ENCODE data around the gene IMMP2L. TPM values are rescaled to one million over a fixed set of nuclear protein-coding genes. Genes with fewer than 3 reads are reported as not detected.

IMMP2L gene
- polyA plus RNA-seq, 1 of the 3 experiments (the other 2 are of a cell fraction), result 10.7 TPM

- no peaks in the 10 kb centered on the region for H3K36me3 ChIP-seq (replicated peaks in 1 of 2; ENCODE audit: control insufficient read depth in 1 of 2, insufficient read depth in 2 of 2, low read length in 1 of 2)
- no peaks in the 10 kb centered on the region for H3K27me3 ChIP-seq (ENCODE audit: insufficient read depth)
- H3K9me3 ChIP-seq, result no peaks in the 10 kb centered on the region
- no peaks in the 10 kb centered on the region for H3K79me2 ChIP-seq (ENCODE audit: insufficient read depth)
- H3K4me2 ChIP-seq, result no peak overlapping the region
- H3K9ac ChIP-seq, result no peak overlapping the region
- ChIA-PET CTCF (interaction anchor here (0.7 to 1.4 kb wide), 2 partner anchors 12 to 711 kb away, joined by 3 read pairs; no protein-coding TSS in a partner anchor), POLR2A (no interaction called here)
- no peak for DNase-seq
- H3K27ac ChIP-seq (ENCODE audit: low read depth in 2 of 2, low read length in 1 of 2), result no peak overlapping the region
- H3K4me1 ChIP-seq (ENCODE audit: control insufficient read depth in 1 of 2, insufficient read depth in 2 of 2, low read depth in 1 of 2, low read length in 1 of 2), result peaks cover 9 to 17% of the 10 kb centered on the region in 2 experiments
- 86% methylated on average over 1 of the region's 1 CpG for WGBS (ENCODE audit: low lambda C conversion rate)
- H3K4me3 ChIP-seq (ENCODE audit: low read depth in 2 of 2, low read length in 1 of 2), result no peak overlapping the region
- H4K20me1 ChIP-seq (ENCODE audit: insufficient read depth), result no peaks in the 10 kb centered on the region
- no peak for TF ChIP-seq EZH2phosphoT487 (IDR thresholded peaks at IDR 0.05; ENCODE audit: borderline replicate concordance, low read depth)
- no peak for TF ChIP-seq FOXJ3 (CRISPR knock-in tag; IDR thresholded peaks at IDR 0.05)
- TF ChIP-seq, protein P1, sequence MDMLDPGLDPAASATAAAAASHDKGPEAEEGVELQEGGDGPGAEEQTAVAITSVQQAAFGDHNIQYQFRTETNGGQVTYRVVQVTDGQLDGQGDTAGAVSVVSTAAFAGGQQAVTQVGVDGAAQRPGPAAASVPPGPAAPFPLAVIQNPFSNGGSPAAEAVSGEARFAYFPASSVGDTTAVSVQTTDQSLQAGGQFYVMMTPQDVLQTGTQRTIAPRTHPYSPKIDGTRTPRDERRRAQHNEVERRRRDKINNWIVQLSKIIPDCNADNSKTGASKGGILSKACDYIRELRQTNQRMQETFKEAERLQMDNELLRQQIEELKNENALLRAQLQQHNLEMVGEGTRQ (IDR thresholded peaks at IDR 0.05; ENCODE audit: borderline replicate concordance, low read depth, low read length), result no peak
- TF ChIP-seq EP300 (IDR thresholded peaks at IDR 0.05; ENCODE audit: borderline replicate concordance in 1 of 2, low read depth in 1 of 2, low read length in 1 of 2), result no peak
- no peak for TF ChIP-seq RXRA (IDR thresholded peaks at IDR 0.05; ENCODE audit: borderline replicate concordance, low read depth)
- TF ChIP-seq MAX (IDR thresholded peaks at IDR 0.05; ENCODE audit: low read depth), result no peak
- TF ChIP-seq JUND (IDR thresholded peaks at IDR 0.05), result no peak
- no peak for TF ChIP-seq NRF1 (IDR thresholded peaks at IDR 0.05; ENCODE audit: low read depth, low read length)
- TF ChIP-seq TEAD4 (IDR thresholded peaks at IDR 0.05; ENCODE audit: borderline replicate concordance, insufficient read depth), result no peak
- TF ChIP-seq FOXM1 (IDR thresholded peaks at IDR 0.05; ENCODE audit: low read depth), result no peak
- TF ChIP-seq, protein P2, sequence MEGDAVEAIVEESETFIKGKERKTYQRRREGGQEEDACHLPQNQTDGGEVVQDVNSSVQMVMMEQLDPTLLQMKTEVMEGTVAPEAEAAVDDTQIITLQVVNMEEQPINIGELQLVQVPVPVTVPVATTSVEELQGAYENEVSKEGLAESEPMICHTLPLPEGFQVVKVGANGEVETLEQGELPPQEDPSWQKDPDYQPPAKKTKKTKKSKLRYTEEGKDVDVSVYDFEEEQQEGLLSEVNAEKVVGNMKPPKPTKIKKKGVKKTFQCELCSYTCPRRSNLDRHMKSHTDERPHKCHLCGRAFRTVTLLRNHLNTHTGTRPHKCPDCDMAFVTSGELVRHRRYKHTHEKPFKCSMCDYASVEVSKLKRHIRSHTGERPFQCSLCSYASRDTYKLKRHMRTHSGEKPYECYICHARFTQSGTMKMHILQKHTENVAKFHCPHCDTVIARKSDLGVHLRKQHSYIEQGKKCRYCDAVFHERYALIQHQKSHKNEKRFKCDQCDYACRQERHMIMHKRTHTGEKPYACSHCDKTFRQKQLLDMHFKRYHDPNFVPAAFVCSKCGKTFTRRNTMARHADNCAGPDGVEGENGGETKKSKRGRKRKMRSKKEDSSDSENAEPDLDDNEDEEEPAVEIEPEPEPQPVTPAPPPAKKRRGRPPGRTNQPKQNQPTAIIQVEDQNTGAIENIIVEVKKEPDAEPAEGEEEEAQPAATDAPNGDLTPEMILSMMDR (IDR thresholded peaks at IDR 0.05), result no peak
- no peak for TF ChIP-seq GABPA (IDR thresholded peaks at IDR 0.05; ENCODE audit: low read depth)
- H3K9me2 ChIP-seq, result no peaks in the 10 kb centered on the region
- H2AFZ ChIP-seq (ENCODE audit: low read depth), result no peak overlapping the region
- peaks cover 19% of the 10 kb centered on the region for H3F3A ChIP-seq (replicated peaks; ENCODE audit: insufficient read depth)
Observed at GRCh38 chr7:111025006-111025405, 537.3 kb downstream of the IMMP2L start.

GRCh38 chr7:111018960-111019736, 543.1 kb downstream of the IMMP2L start:
- H3K4me3 ChIP-seq (ENCODE audit: low read depth in 2 of 2, low read length in 1 of 2), result no peak overlapping the region
- CTCF ChIA-PET, result no interaction called here
- WGBS (ENCODE audit: low lambda C conversion rate), result 82% methylated on average over 3 of the region's 3 CpGs
- no peaks in the 10 kb centered on the region for H3K79me2 ChIP-seq (ENCODE audit: insufficient read depth)
- H3K9ac ChIP-seq, result no peak overlapping the region
- H4K20me1 ChIP-seq (ENCODE audit: insufficient read depth), result no peaks in the 10 kb centered on the region
- POLR2A ChIA-PET, result no interaction called here
- H3K4me1 ChIP-seq (ENCODE audit: control insufficient read depth in 1 of 2, insufficient read depth in 2 of 2, low read depth in 1 of 2, low read length in 1 of 2), result peaks cover 0 to 2% of the 10 kb centered on the region in 2 experiments; a peak in 1 of 4 replicates
- TF ChIP-seq CHD2 (IDR thresholded peaks at IDR 0.05; ENCODE audit: low read length, partially characterized antibody), result no peak
- TF ChIP-seq FOXJ3 (CRISPR knock-in tag; IDR thresholded peaks at IDR 0.05), result no peak
- TF ChIP-seq FOSL2 (IDR thresholded peaks at IDR 0.05; ENCODE audit: borderline replicate concordance, low read depth), result no peak
- no peak for TF ChIP-seq TEAD4 (IDR thresholded peaks at IDR 0.05; ENCODE audit: borderline replicate concordance, insufficient read depth)
- TF ChIP-seq EP300 (IDR thresholded peaks at IDR 0.05; ENCODE audit: borderline replicate concordance in 1 of 2, low read depth in 1 of 2, low read length in 1 of 2), result no peak
- no peak for TF ChIP-seq NRF1 (IDR thresholded peaks at IDR 0.05; ENCODE audit: low read depth, low read length)
- TF ChIP-seq ZBTB33 (IDR thresholded peaks at IDR 0.05; ENCODE audit: borderline replicate concordance, low read depth), result no peak
- TF ChIP-seq, protein P2 (IDR thresholded peaks at IDR 0.05), result no peak
- H3K27me3 ChIP-seq (ENCODE audit: insufficient read depth), result no peaks in the 10 kb centered on the region
- no peak for DNase-seq
- H3K9me2 ChIP-seq, result no peaks in the 10 kb centered on the region
- no peak overlapping the region for H2AFZ ChIP-seq (ENCODE audit: low read depth)
- no peaks in the 10 kb centered on the region for H3K9me3 ChIP-seq
- no peak overlapping the region for H3K4me2 ChIP-seq
- H3K36me3 ChIP-seq (replicated peaks in 1 of 2; ENCODE audit: control insufficient read depth in 1 of 2, insufficient read depth in 2 of 2, low read length in 1 of 2), result no peaks in the 10 kb centered on the region
- H3K27ac ChIP-seq (ENCODE audit: low read depth in 2 of 2, low read length in 1 of 2), result no peak overlapping the region
- peaks cover 4% of the 10 kb centered on the region for H3F3A ChIP-seq (replicated peaks; ENCODE audit: insufficient read depth)

Data from SK-N-SH (cell line).